Ovary (tissue), 9 donors: ENCODE results near the gene VPS11. TPM values are rescaled to one million over a fixed set of nuclear protein-coding genes. Genes with fewer than 3 reads are reported as not detected.
A peak's percentile ranks its signal among the peaks of the same experiment; 100 is the strongest.

Experiments used
- DNase-seq, 5 donors: peaks; one replicate each; pipeline ENCODE4 v3.0.0-alpha.2; 2019 to 2020
- H3K27ac ChIP-seq, 2 donors: fragments of 200-600 bp; one replicate each; pipeline versions ENCODE4 v1.5.1 to v1.8.0; 2019 to 2022
- H3K27me3 ChIP-seq: fragments of 200-600 bp; one replicate; pipeline ENCODE4 v1.8.0; 2022
- H3K36me3 ChIP-seq: fragments of 200-600 bp; sonication (generic); one replicate; pipeline ENCODE4 v1.5.1; 2019
- H3K4me1 ChIP-seq: one replicate; pipeline ENCODE4 v1.8.1; 2013; ENCODE audit warnings: mild to moderate bottlenecking, moderate library complexity; ENCODE audit not compliant: insufficient read depth
- H3K4me3 ChIP-seq: fragments of 200-600 bp; sonication (generic); one replicate; pipeline ENCODE4 v1.5.1; 2017
- H3K9me3 ChIP-seq, 2 donors: fragments of 200-600 bp in 1 of 2; sonication (generic) in 1 of 2; one replicate each; pipeline versions ENCODE4 v1.5.1 to v1.8.1; 2013 to 2019; ENCODE audit warnings: mild to moderate bottlenecking in 1 of 2, moderate library complexity in 1 of 2
- CTCF ChIP-seq, 3 donors: fragments of 450-650 bp in 2 of 3; fragments of 200-600 bp in 1 of 3; IDR thresholded peaks; one replicate each; pipeline versions ENCODE4 v1.5.1 to v1.8.0; 2016 to 2022; ENCODE audit warnings: antibody characterized with exemption in 3 of 3, mild to moderate bottlenecking in 1 of 3
- EP300 ChIP-seq: sonication (generic); formaldehyde crosslinking; IDR thresholded peaks from one replicate; pipeline ENCODE4 v1.6.1; 2017; ENCODE audit warnings: antibody characterized with exemption
- POLR2A ChIP-seq: fragments of 450-650 bp; IDR thresholded peaks from one replicate; pipeline ENCODE4 v1.6.1; 2017; ENCODE audit warnings: antibody characterized with exemption, mild to moderate bottlenecking, moderate library complexity
- WGBS, 3 donors: extraction: QIAGEN DNeasy Blood & Tissue Kit in 1 of 3; methylation state at CpG; one replicate each; pipeline versions ENCODE4 v1.1.5 to v1.1.7; 2013 to 2017; 5-methylcytosine and 5-hydroxymethylcytosine counted together
- intact Hi-C, 4 donors: fragments of 100-400 bp; cut with DNase I; formaldehyde crosslinking; loops; one replicate each; pipeline versions ENCODE4 v1.11.0 to v1.15.1; 2022 to 2023
- polyA plus RNA-seq, 2 donors: library from polyadenylated mRNA; stranded (reverse); fragments of 200-250 nt in 1 of 2; fragments of 350-450 nt in 1 of 2; fragmentation: Illumina TruSeq in 1 of 2; extraction: RNeasy Lipid Tissue Mini Kit (QIAGEN cat#74804) in 1 of 2; gene quantifications; one replicate each; pipeline ENCODE4 v1.2.3, GENCODE V29; 2013 to 2014
- total RNA-seq, 7 donors: library from RNA; depleted of rRNA in 2 of 7; stranded (reverse); fragments of >200 nt in 2 of 7; fragmentation: NEBNext Ultra II Directional in 3 of 7; extraction: Animal tissue kit (Norgen Biotek cat#: 25700) in 3 of 7; gene quantifications; one replicate each; pipeline versions ENCODE4 v1.1.0 to v1.2.4, GENCODE V29; 2016 to 2023
- donor health status: DM: no; HTN: no; CAD: no; lungs with moderate emphysema.
- donor health status: DM: no; HTN: no; CAD: no.
- donor health status: Bipolar disorder and iron deficiency.
- donor health status: DM: yes; HTN: yes; CAD: no.
- donor health status: DM: no; HTN: no; CAD: no.
- donor health status: DM: yes; HTN: yes; CAD: no.

The VPS11 gene
- total and polyA plus RNA-seq, 9 donors = 24.3 to 47.8 (median 35.8) TPM

GRCh38 chr11:119028346-119029068, 39.1 kb upstream of the VPS11 start:
- TF ChIP-seq CTCF (IDR thresholded peaks at IDR 0.05) (no peak), POLR2A (no peak)
- no peak for DNase-seq
- Histone ChIP-seq H3K36me3 (no peaks in the 10 kb centered on the region), H3K27ac (no peak overlapping the region), H3K9me3 (no peaks in the 10 kb centered on the region), H3K27me3 (no peaks in the 10 kb centered on the region), H3K4me3 (no peak overlapping the region), H3K4me1 (peaks cover 2% of the 10 kb centered on the region)
- 80 to 88% (median 85%) methylated on average over 9 of the region's 9 CpGs for WGBS, 3 donors
- intact Hi-C loops = no loop called here

GRCh38 chr11:119029069-119029339, 38.6 kb upstream of the VPS11 start:
- Histone ChIP-seq H3K4me3 (no peak overlapping the region), H3K9me3 (no peaks in the 10 kb centered on the region), H3K36me3 (no peaks in the 10 kb centered on the region), H3K27ac (peak overlapping the region in 1 of 2 donors; percentile 68), H3K4me1 (peaks cover 2% of the 10 kb centered on the region), H3K27me3 (no peaks in the 10 kb centered on the region)
- DNase-seq = no peak
- TF ChIP-seq EP300 = no peak
- no peak for TF ChIP-seq POLR2A
- intact Hi-C loops = no loop called here
- WGBS, 3 donors = 86 to 100% (median 87%) methylated on average over 1 of the region's 1 CpG

- H3K27me3 ChIP-seq = no peaks in the 10 kb centered on the region
- TF ChIP-seq POLR2A (no peak), EP300 (no peak), CTCF (IDR thresholded peaks at IDR 0.05) (no peak)
Measured at GRCh38 chr11:119029340-119030028, 38.1 kb upstream of the VPS11 start.

GRCh38 chr11:119030029-119030328, 37.6 kb upstream of the VPS11 start:
- H3K4me3 ChIP-seq = peak overlapping the region; percentile 53
- DNase-seq = no peak
- H3K27me3 ChIP-seq = no peaks in the 10 kb centered on the region
- H3K27ac ChIP-seq = peak overlapping the region; percentile 18 to 68
- no peaks in the 10 kb centered on the region for H3K36me3 ChIP-seq
- no peaks in the 10 kb centered on the region for H3K9me3 ChIP-seq
- H3K4me1 ChIP-seq = peaks cover 2% of the 10 kb centered on the region
- 5 to 10% (median 7%) methylated on average over 13 of the region's 13 CpGs for WGBS, 3 donors
- intact Hi-C loops = loop anchor here in 1 of 4 donors (10.0 kb wide), 1 partner anchor 165 kb away; no protein-coding TSS in a partner anchor
- TF ChIP-seq EP300 (no peak), CTCF (IDR thresholded peaks at IDR 0.05) (no peak), POLR2A (no peak)

More at GRCh38 chr11:119029340-119030028, 38.1 kb upstream of the VPS11 start:
- Histone ChIP-seq H3K9me3 (no peaks in the 10 kb centered on the region), H3K4me3 (peak overlapping the region; percentile 53), H3K27ac (peak overlapping the region in 1 of 2 donors; percentile 68), H3K36me3 (no peaks in the 10 kb centered on the region), H3K4me1 (peaks cover 2% of the 10 kb centered on the region)
- intact Hi-C loops = loop anchor here in 1 of 4 donors (10.0 kb wide), 1 partner anchor 165 kb away; no protein-coding TSS in a partner anchor
- 47 to 58% (median 52%) methylated on average over 10 of the region's 10 CpGs for WGBS, 3 donors
- DNase-seq = peak in 2 of 5 donors; percentile 56
